GM19395 (cell line): ENCODE data around the gene CLDND2.
"Not testable (repeated sequence)": the region's sequence is repeated elsewhere in the genome, so short reads cannot be mapped to it uniquely, and the experiment has no call there.

Experiments used
- ATAC-seq: cut with Tn5 transposase; IDR thresholded peaks from one replicate; pipeline ENCODE4 v1.9.1; 2021; ENCODE audit warnings: mild to moderate bottlenecking, moderate library complexity; ENCODE audit not compliant: unreplicated experiment

The CLDND2 gene

DNA sequence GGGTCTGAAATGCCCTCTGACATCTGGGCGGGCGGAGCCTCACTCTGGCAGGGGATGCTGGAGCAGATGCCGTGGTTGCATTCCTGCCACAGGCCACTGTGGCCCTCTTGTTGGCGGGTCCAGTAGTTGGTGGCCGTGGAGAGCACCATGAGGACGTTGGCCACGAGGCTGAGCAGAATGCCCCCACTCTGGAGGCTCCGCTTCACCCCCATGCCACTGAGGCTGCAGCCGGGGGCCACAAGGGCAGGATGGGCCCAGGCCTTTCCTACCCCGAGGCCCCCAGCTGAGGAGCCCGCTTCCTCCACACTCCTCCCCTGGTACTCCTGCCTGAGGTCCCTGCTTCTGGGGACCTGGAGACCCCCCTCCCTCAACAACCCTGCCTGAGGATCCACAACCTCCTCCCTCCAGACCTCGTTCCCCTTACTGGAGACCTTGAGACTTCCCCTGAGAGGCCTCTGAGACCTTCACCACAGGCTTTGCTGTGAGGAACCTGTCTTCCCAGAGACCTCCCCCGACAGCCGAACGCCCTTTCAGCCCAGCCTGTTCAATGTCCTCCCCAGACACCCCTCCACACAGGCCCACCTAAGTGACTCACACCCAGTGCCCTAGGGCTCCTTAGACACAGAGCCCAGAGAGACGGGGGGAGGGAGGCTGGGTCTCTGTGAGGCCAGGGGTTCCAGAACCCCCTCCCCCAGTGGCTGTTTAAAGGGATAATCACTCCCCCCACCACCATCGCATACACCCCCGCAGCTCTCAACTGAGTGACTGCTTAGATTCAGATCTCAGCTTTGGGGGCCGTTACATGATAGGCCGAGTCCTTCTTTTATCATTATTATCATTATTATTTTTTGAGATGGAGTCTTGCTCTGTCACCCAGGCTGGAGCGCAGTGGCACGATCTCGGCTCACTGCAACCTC is at the start of gene CLDND2:
CLDND2 (minus strand) TSS at position 638 of the 917 bp plus-strand sequence; CDS start at position 212, 426 bp downstream.
- no peak for ATAC-seq

DNA sequence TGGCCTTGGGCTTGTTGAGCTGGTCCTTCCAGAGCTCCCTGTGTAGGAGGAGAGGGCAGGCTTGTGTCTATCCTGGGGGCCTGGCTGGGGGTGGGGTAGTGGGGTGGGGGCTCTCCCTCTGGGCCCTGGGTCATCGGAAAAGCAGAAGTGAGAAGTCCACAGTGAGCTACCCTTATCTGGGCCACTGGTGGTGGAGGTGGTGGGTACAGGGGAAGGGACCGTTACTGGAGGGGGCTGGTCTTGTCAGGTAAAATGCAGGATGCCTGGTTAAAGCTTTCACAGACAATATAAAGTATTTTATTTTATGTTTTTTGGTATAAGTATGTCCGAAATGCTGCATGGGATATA is 49.0 kb upstream of the CLDND2 start:
- ATAC-seq: peak; percentile 47

DNA sequence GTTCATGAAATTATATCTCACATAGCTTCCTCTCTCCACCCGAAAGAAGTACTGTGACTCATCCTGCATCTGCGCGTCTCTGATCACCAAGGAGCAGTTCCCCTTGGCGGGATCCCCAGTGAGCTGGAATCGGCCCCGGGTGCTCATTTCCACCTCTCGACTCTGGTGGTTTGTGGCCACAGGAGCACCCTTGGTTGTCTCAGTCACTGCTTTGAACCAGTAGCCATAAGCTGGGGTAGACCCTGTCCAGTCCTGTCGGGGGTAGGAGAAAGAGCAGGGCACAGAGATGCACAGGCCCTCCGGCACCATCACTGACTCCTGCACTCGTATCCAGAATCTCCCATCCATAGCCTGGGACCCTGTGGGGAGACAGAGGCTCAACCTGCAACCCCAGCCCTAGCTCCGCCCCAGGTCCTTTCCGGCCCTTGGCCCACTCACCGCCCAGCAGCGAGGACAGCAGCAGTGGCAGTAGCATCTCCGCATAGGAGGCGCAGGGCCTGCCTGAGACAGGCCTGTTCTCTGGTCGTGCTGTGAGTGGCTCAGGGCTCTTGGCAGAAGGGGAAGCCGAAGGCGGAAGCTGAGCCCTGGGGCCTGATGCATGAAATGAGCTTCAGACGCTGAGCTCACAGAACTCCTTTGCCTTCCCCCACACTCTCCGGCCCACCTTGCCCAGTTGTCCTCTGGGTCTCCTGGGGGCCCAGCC is 48.5 kb upstream of the CLDND2 start, which contains the start of gene SIGLEC10:
SIGLEC10 (minus strand) TSS at position 536 of the 703 bp plus-strand sequence; CDS start at position 475, 61 bp downstream.
- ATAC-seq: peak; percentile 64

GRCh38 chr19:51416422-51416821 is 47.6 kb upstream of the CLDND2 start:
- not testable (repeated sequence) for ATAC-seq

- no peak for ATAC-seq
Measured at GRCh38 chr19:51415187-51415586, 46.4 kb upstream of the CLDND2 start.

DNA sequence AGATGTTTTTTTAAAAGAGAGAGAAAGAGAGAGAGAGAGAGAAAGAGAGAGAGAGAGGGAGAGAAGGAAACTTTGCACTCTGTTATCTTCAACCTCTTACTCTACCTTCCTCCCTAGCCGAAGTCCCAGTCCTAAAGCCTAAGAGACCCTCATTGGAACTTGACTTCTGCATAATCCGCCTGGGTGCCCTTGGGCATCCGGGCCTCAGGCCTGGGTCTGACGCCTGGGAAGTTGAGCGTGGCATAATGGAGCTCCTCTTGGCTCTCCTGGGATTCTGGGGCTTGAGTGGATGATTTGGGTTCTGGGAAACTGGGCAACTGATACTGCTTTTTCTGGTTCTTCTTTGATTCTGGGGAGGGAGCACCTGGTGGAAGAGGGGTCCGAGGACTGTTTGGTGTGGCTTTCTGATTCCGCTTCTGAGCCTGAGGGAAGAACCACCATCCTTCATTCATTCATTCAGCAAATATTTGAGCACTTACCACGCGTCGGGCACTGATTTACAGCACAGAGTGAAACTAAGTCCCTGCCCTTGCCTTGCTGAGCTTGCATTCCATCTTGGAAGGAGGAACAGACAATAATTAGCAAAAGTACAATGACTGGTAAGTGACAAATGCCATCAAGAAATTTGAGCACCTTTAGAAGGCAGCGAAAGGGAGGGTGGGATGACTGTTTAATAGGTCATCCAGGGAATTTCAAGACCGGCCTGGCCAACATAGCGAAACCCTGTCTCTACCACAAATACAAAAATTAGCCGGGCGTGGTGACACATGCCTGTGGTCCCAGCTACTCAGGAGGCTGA is 42.3 kb upstream of the CLDND2 start:
- no peak for ATAC-seq

- no peak for ATAC-seq
Measured at GRCh38 chr19:51407511-51408131, 38.8 kb upstream of the CLDND2 start.

- no peak for ATAC-seq
Measured at GRCh38 chr19:51402117-51402516, 33.3 kb upstream of the CLDND2 start.

DNA sequence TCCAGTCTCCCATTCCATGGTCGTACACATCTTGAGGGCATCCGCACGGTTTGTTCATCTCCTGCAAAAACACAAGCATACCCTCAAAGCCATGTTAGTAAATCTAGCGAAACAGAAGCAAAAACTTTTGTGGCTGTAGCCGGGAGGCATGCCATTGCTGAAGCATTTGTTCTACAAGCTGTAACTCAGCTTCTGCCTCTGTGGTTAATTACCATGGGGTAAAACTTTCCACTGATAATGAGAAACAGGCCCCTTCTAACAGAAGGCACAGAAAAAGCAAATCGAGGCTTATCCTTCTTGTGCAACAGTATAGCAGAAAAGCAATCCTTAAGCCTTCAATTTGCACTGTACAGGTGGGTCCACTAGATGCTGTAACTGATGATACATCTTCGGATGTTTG is 31.1 kb upstream of the CLDND2 start:
- not testable (repeated sequence) for ATAC-seq

DNA sequence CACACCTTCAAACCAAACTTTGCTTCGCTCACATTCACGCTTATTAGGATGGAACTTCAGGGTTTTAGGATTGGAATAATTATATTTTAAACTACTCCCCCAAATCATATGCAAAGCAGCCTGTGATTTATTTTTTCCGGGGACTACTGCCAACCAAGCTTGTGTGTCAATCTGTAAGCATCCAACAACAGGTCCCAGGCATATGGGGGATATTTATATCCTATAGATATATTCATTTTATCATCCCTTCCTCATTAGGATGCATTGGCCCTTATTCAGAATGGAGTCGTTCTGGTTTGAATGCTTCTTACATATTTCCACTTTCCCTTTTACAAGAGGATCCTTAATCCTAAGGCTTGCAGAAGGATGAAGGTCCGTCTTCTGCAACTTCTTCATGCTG is 30.4 kb upstream of the CLDND2 start:
- no peak for ATAC-seq

GRCh38 chr19:51398096-51398704 is 29.4 kb upstream of the CLDND2 start:
- no peak for ATAC-seq

- not testable (repeated sequence) for ATAC-seq
Measured at GRCh38 chr19:51397453-51397852, 28.6 kb upstream of the CLDND2 start.

GRCh38 chr19:51396175-51396574 is 27.4 kb upstream of the CLDND2 start:
- ATAC-seq: no peak

DNA sequence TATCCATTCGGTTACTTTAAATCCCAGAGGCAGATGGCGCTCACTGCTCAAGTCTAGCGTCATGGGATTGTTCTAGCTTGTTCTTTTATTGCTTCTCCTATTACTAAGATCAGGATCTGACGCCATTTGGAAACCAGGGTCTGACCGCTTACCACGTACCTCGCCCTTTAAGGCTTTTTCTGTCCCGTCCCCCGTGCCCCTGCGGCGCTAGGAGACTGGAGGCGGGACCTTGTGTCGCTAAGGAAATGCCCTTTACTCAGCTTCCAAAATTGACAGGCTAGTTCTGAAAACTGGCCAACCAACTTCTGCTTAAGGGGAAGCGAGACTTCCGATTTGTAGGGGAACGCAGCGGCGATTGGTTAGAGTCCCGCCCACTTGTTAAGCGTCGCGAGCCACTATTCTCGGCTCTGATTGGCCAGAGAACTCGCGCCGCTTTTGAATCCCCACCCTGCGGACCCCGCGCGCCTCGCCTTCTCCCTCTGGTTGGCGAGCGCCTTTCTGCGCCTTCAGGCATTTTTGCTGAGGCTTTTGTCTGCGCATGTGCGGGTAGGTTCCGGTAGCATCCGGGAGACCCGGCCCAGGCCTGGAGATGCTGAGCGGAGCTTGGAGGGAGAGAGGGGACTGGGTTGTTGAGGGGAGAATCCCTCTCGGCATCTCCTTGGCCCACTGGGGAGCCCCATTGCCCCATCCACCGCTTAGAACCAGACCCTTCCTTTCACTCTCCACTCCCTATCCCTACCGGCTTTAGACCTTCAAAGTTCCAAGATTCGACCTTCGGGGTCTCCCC is 25.4 kb upstream of the CLDND2 start:
- peak; percentile 84 for ATAC-seq

GRCh38 chr19:51392701-51393100 is 23.9 kb upstream of the CLDND2 start:
- no peak for ATAC-seq

DNA sequence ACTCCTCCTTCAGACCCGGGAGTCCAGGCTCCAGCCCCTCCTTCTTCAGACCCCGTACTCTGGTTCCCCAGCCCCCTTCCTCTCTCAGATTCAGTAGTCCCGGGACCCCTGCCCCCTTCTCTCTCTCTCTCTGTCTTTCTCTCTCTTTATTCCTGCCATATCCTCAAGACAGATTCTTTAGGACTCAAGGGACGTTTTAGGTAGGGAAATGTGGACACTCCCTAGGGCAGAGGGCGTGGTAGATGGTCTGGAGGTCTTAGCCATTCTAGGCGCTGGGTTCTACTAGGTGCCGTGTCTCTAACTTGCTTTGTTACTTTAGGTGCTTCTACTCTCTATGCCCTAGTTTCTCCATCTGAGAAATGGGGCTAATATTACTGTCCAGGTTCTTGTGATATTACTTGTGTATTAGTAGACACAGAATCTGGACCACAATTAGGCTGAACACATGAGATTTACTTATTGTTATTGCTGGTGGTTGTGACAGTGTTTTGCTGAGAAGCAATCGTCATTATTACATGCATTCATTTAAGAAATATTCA is 22.3 kb upstream of the CLDND2 start:
- ATAC-seq: no peak

DNA sequence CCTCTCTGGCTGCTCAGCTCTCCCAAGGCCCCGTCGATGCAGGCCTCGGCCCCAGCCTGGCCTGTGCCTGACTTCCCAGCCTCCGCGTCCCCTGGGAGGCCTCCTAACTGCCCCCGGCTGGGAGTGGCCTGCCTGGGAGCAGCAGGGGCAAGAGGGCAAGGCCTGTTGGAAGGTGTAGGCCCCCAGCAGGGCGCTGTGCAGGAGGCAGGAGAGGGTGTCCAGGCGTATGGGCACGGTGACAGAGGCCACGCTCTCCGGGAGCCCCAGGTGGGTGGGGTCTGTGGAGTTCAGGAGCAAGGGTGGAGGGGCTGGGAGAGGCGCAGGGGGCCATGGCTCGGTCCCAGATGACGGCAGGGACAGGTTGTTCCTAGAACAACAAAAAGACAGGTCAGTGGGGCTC is 20.3 kb upstream of the CLDND2 start:
- no peak for ATAC-seq

DNA sequence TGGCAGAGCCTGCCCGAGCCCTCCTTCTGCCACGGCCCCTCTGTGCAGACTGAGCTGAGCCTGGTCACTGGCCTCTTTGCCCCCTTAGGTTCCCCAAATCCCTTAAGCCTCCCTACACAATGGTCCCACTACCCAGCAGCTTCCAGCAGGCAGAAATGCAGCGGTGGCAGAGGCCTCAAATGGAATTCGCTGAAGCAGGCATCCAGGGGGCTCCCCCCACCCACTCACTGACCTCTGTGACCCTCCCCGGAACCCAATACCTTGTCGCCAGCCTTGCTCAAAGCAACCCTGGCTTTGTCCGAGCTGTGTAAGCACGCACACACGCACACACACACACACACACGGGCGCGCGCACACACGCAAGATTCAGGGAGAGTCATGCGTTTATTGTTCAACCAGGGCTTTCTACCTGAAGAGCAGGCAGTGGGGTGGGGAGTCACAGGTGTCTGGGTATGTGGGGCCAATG is 19.2 kb upstream of the CLDND2 start, which contains the start of gene LIM2:
LIM2 (minus strand) TSS at position 51 of the 466 bp plus-strand sequence. CDS start 531 bp downstream, outside the sequence.
- no peak for ATAC-seq
